ENCODE results near the gene INSYN1. TPM values are rescaled to one million over a fixed set of nuclear protein-coding genes. Genes with fewer than 3 reads are reported as not detected.
"Not testable (repeated sequence)": the region's sequence is repeated elsewhere in the genome, so short reads cannot be mapped to it uniquely, and the experiment has no call there.

Gene INSYN1
- polyA plus RNA-seq, 3 donors, result 19.3 to 26.9 (median 21.7) TPM

- no peak for DNase-seq
These were observed 35.3 kb downstream of the INSYN1 start for GRCh38 chr15:73717802-73718201.

GRCh38 chr15:73717206-73717605 is 35.9 kb downstream of the INSYN1 start:
- no peak for DNase-seq

GRCh38 chr15:73716417-73716816 is 36.7 kb downstream of the INSYN1 start:
- DNase-seq, result no peak

- DNase-seq, result no peak
These were observed 37.7 kb downstream of the INSYN1 start for GRCh38 chr15:73715417-73715816.

- no peak for DNase-seq
These were observed 38.4 kb downstream of the INSYN1 start for GRCh38 chr15:73714695-73715301.

- DNase-seq, result no peak
These were observed 41.0 kb downstream of the INSYN1 start for GRCh38 chr15:73712107-73712506.

GRCh38 chr15:73711526-73711925 is 41.6 kb downstream of the INSYN1 start:
- DNase-seq, result no peak

- no peak for DNase-seq
These were observed 42.8 kb downstream of the INSYN1 start for GRCh38 chr15:73710321-73710720.

GRCh38 chr15:73709686-73710085 is 43.5 kb downstream of the INSYN1 start:
- no peak for DNase-seq

GRCh38 chr15:73709241-73709640 is 43.9 kb downstream of the INSYN1 start:
- no peak for DNase-seq

GRCh38 chr15:73708691-73709090 is 44.5 kb downstream of the INSYN1 start:
- DNase-seq, result no peak

- no peak for DNase-seq
These were observed 48.1 kb downstream of the INSYN1 start for GRCh38 chr15:73704869-73705645.

GRCh38 chr15:73704142-73704868 is 48.8 kb downstream of the INSYN1 start:
- DNase-seq, result not testable (repeated sequence)

GRCh38 chr15:73703601-73704000 is 49.5 kb downstream of the INSYN1 start:
- DNase-seq, result not testable (repeated sequence)

GRCh38 chr15:73702311-73703239 is 50.6 kb downstream of the INSYN1 start:
- DNase-seq, result not testable (repeated sequence)

GRCh38 chr15:73700041-73700842 is 52.9 kb downstream of the INSYN1 start:
- DNase-seq, result peak; percentile 84

GRCh38 chr15:73699249-73700040 is 53.7 kb downstream of the INSYN1 start:
- no peak for DNase-seq

GRCh38 chr15:73697033-73697467 is 56.1 kb downstream of the INSYN1 start:
- DNase-seq, result peak; percentile 89

- no peak for DNase-seq
These were observed 56.5 kb downstream of the INSYN1 start for GRCh38 chr15:73696641-73697001.
